Endothelial cell of umbilical vein (primary cell): ENCODE measurements around the gene TXNIP.
A peak's percentile ranks its signal among the peaks of the same experiment; 100 is the strongest.

Source experiments
- FOS ChIP-seq: IDR thresholded peaks from 2 replicates; pipeline ENCODE4 v1.6.1; 2011; ENCODE audit warnings: mild to moderate bottlenecking, low read length, moderate library complexity, borderline replicate concordance; ENCODE audit not compliant: insufficient read depth
- POLR2A ChIP-seq: IDR thresholded peaks from 2 replicates; pipeline ENCODE4 v1.6.1; 2012; ENCODE audit warnings: low read depth, mild to moderate bottlenecking, control low read depth, low read length
- TF ChIP-seq, protein P1 (sequence below), 2 donors: IDR thresholded peaks; 1 replicate in 1 of 2; 2 replicates in 1 of 2; pipeline ENCODE4 v1.5.1; 2011; ENCODE audit warnings: low read length in 2 of 2, mild to moderate bottlenecking in 2 of 2, moderate library complexity in 2 of 2, control low read depth in 1 of 2, inconsistent platforms in 1 of 2, low read depth in 1 of 2; ENCODE audit not compliant: insufficient read depth in 1 of 2; ENCODE audit errors: extremely low read depth in 1 of 2

DNA sequence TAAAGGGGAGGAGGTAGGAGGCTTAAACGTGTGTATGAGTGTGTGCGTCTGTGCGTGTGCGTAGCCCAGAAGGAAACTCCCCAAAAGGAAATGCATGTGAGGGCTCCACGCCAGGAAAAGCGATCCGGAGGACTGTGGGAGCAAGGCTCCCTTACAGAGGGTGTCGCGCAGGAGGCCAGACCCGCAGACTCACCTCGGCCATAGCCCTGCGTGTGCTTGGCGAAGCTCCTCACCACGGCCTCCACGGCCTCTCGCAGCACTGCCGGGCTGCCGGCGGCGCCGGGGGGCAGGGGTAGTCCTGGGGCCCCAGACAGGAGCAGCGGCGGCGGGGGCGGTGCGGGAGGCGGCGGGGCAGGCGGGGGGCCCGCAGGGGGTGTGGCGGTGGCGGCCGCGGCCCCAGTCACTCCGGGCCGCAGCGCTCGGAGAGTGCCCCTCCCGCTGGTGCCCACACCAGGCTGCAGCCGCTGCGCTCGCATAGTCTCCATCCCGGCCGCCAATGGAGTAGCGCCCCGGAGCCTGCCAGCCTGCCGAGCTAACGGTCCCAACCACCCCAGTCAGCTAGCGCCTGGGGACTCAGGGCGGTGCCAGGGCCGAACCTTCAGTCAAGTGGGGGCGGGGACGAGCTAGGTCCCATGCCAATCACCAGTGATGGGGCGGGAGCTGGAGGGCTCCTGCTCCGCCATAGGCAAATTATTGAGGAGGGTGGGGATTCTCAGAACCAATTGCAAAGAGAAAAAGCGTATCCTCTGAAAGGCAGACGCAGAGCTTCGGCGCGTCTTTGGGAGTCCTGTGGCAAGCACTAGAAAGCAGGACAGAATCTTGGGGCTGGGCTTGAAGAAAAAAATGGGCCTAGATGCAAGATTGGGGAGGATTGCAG lies 38.7 kb downstream of the TXNIP start, which contains the start of gene LIX1L:
- TF ChIP-seq FOS (no peak), POLR2A (peak; percentile 98)
- TF ChIP-seq, protein P1, sequence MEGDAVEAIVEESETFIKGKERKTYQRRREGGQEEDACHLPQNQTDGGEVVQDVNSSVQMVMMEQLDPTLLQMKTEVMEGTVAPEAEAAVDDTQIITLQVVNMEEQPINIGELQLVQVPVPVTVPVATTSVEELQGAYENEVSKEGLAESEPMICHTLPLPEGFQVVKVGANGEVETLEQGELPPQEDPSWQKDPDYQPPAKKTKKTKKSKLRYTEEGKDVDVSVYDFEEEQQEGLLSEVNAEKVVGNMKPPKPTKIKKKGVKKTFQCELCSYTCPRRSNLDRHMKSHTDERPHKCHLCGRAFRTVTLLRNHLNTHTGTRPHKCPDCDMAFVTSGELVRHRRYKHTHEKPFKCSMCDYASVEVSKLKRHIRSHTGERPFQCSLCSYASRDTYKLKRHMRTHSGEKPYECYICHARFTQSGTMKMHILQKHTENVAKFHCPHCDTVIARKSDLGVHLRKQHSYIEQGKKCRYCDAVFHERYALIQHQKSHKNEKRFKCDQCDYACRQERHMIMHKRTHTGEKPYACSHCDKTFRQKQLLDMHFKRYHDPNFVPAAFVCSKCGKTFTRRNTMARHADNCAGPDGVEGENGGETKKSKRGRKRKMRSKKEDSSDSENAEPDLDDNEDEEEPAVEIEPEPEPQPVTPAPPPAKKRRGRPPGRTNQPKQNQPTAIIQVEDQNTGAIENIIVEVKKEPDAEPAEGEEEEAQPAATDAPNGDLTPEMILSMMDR (IDR thresholded peaks at IDR 0.05; ENCODE audit: extremely low read depth in 1 of 2, insufficient read depth in 1 of 2, low read depth in 1 of 2, low read length in 2 of 2) = no peak
